OCI-LY7 (cell line): ENCODE measurements around the gene RNF152.

ENCODE experiments used
- CTCF ChIP-seq: fragments of 200-600 bp; sonication (generic); conservative IDR thresholded peaks from 2 replicates; pipeline ENCODE4 v1.5.1; 2014; ENCODE audit warnings: mild to moderate bottlenecking, antibody characterized with exemption, low read length, moderate library complexity, mixed read lengths
- EZH2phosphoT487 ChIP-seq: fragments of 200-600 bp; sonication (generic); IDR thresholded peaks from 2 replicates; pipeline ENCODE4 v1.6.1; 2018; ENCODE audit warnings: low read depth, borderline replicate concordance, mild to moderate bottlenecking, mixed run types, antibody characterized with exemption, low read length, moderate library complexity, mixed read lengths

- no peak for TF ChIP-seq CTCF
- TF ChIP-seq EZH2phosphoT487, result no peak
Observed at GRCh38 chr18:61847164-61847791, 45.5 kb downstream of the RNF152 start.
